ENCODE results near the gene CCR5.

The CCR5 gene

GRCh38 chr3:46353090-46353489, 17.7 kb upstream of the CCR5 start:
- no peak for TF ChIP-seq CTCF (conservative IDR thresholded peaks at IDR 0.05; ENCODE audit: low read depth, low read length)
- H3K4me3 ChIP-seq (ENCODE audit: low read depth, low read length), result no peak overlapping the region
- no peak for DNase-seq (ENCODE audit: low read depth)

- H3K4me3 ChIP-seq (ENCODE audit: low read depth, low read length), result no peak within 1 kb of the TSS
- DNase-seq (ENCODE audit: low read depth), result no peak
- TF ChIP-seq CTCF (conservative IDR thresholded peaks at IDR 0.05; ENCODE audit: low read depth, low read length), result no peak
Measured at GRCh38 chr3:46353647-46354410, 16.9 kb upstream of the CCR5 start, which contains the start of gene CCR2. CCR2 (plus strand) TSS chr3:46354111; CDS start chr3:46357528, 3,417 bp downstream.

- TF ChIP-seq CTCF (conservative IDR thresholded peaks at IDR 0.05; ENCODE audit: low read depth, low read length), result no peak
- H3K4me3 ChIP-seq (ENCODE audit: low read depth, low read length), result no peak overlapping the region
- no peak for DNase-seq (ENCODE audit: low read depth)
Measured at GRCh38 chr3:46354478-46354877, 16.3 kb upstream of the CCR5 start.

- H3K4me3 ChIP-seq (ENCODE audit: low read depth, low read length), result no peak overlapping the region
- no peak for TF ChIP-seq CTCF (conservative IDR thresholded peaks at IDR 0.05; ENCODE audit: low read depth, low read length)
- no peak for DNase-seq (ENCODE audit: low read depth)
Measured at GRCh38 chr3:46354984-46355383, 15.8 kb upstream of the CCR5 start.

- H3K4me3 ChIP-seq (ENCODE audit: low read depth, low read length), result no peak overlapping the region
- no peak for DNase-seq (ENCODE audit: low read depth)
- no peak for TF ChIP-seq CTCF (conservative IDR thresholded peaks at IDR 0.05; ENCODE audit: low read depth, low read length)
Measured at GRCh38 chr3:46356276-46356675, 14.5 kb upstream of the CCR5 start.

GRCh38 chr3:46356909-46357308, 13.8 kb upstream of the CCR5 start:
- no peak overlapping the region for H3K4me3 ChIP-seq (ENCODE audit: low read depth, low read length)
- DNase-seq (ENCODE audit: low read depth), result no peak
- TF ChIP-seq CTCF (conservative IDR thresholded peaks at IDR 0.05; ENCODE audit: low read depth, low read length), result no peak

GRCh38 chr3:46358466-46358865, 12.3 kb upstream of the CCR5 start:
- DNase-seq (ENCODE audit: low read depth), result no peak
- no peak overlapping the region for H3K4me3 ChIP-seq (ENCODE audit: low read depth, low read length)
- TF ChIP-seq CTCF (conservative IDR thresholded peaks at IDR 0.05; ENCODE audit: low read depth, low read length), result no peak

Measured in choroid plexus epithelial cell (primary cell).